ENCODE data around the gene DGKD. TPM values are rescaled to one million over a fixed set of nuclear protein-coding genes. Genes with fewer than 3 reads are reported as not detected.

The DGKD gene
- total RNA-seq, 1 experiment from 2014 or later, result 28.2 TPM

DNA sequence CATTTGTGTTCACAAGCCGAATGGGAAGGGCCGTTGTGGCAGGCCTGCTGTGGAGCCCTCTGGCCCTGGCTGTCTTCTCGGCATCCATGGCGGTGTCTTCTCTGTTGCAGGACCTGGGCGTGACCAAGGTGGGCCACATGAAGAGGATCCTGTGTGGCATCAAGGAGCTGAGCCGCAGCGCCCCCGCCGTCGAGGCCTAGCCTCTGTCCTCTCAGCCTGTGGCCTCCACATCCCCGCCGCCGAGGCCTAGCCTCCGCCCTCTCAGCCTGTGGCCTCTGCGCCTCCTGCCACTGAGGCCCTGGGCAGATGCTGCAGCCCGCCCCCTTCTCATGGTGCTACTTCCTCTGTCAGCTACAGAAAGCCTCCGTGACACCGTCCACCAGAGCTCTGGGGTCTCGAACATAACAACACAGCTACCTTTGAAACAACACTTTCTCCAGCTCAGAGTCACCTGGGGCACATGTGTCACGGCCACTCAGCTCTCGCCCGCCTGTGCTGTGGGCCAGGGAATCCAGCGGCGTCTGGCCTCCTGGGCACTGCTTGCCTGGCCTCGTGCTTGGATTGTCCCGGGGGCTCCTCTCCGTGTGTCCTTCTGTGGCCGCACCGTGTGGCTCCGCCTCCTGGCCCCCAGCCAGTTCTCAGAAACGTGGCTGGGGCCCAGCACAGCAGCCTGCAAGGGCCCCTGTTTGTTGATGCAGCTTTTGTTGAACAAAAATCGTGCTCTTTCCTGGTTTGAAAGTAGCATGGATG is 115.1 kb downstream of the DGKD start:
- DNase-seq, result no peak
- Histone ChIP-seq H3K27me3 (no peaks in the 10 kb centered on the region), H3K4me3 (no peak overlapping the region), H3K27ac (no peak overlapping the region), H3K36me3 (peaks cover 34% of the 10 kb centered on the region), H3K4me1 (no peaks in the 10 kb centered on the region), H3K9me3 (replicated peaks) (no peaks in the 10 kb centered on the region)

DNA sequence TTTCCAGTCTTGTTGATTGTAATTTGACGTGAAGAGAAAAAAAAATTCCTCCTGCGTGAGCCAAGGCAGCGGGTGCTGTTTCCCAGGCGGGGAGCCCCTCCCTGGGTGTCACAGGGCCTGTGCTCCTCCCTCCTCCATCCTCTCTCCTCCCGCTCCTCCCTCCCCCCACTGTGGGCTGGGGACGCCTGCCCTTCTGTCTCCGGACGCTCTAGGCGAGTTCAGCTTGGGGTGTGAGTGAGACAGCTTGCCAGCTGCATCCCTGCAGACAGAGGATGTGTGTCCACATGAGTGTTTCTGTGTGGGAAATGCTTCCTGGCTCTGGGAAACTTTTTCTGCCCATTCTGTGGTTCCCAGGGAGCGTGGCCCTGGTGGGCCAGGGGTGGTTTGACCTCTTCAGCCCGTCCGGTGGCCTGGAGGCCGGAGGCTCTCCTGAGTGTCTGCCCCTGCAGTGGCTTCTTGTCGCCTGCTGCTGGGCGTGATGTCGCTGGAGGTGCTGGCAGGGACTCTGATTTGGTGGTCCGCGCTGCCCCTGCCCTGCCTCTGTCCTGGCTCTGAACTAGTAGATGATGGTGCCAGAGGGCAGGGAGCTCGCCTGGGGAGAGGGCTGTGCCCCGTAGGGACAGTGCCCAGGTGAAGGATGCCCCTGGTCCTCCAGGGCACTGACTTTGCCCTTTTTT is 115.9 kb downstream of the DGKD start:
- H3K27ac ChIP-seq, result no peak overlapping the region
- H3K9me3 ChIP-seq (replicated peaks), result no peaks in the 10 kb centered on the region
- no peaks in the 10 kb centered on the region for H3K4me1 ChIP-seq
- no peak overlapping the region for H3K4me3 ChIP-seq
- no peak for DNase-seq
- H3K27me3 ChIP-seq, result no peaks in the 10 kb centered on the region
- H3K36me3 ChIP-seq, result peaks cover 34% of the 10 kb centered on the region

DNA sequence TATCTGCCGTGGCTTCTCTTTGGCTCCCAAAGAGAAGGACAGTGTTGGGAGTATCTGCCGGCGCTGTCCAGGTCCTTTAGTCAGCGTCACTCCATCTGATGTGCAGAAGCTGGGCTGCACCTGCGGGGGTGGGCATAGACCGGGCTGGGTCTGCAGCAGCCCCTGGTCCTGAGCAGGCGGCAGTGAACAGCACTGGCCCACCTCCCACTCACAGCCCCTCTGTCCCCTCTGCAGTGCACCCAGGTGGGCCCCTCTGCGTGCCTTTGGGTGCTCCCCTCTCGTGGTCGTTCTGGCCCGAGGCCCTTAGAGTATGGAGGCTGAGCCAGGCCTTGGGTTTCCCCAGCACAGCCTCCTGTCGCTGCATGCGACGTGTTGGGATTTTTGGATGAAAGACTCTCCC is 116.5 kb downstream of the DGKD start:
- no peaks in the 10 kb centered on the region for H3K4me1 ChIP-seq
- no peak for DNase-seq
- H3K27me3 ChIP-seq, result no peaks in the 10 kb centered on the region
- H3K4me3 ChIP-seq, result no peak overlapping the region
- H3K9me3 ChIP-seq (replicated peaks), result no peaks in the 10 kb centered on the region
- no peak overlapping the region for H3K27ac ChIP-seq
- H3K36me3 ChIP-seq, result peaks cover 30% of the 10 kb centered on the region

DNA sequence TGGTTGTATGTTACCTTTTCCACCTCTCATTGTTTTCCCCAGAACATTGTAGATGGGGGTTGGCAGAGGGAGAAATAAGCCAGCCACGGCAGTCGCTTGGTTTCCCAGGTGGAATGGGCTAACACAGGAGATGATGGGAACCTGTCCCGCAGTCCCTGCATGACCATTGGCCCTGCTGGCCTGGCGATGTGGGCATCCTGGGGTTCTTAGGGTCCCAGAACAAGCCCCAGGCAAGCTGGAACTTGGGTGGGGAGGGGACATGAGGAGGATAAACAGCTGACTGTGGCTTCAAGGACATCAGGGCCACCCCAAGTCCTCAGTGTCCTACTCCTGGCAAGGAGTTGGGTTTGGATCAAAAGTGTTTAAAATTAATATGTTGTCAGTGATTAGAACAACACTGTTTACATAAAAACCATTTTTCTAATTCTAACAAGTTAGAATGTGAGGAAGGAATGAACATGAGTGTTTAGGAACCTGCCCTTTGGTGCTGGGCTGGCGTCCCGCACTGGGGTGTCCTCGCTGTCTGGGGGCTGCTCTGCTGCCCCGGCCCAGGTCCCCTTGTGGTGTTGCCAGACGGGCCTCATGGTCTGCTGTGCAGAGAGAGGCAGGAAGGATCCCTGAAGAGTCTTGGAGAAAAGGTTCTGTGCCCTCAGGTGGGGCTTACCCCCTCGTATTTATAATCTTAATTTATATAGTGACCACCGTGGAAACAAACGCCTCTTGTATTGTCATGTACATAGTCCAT is 117.2 kb downstream of the DGKD start:
- no peak overlapping the region for H3K27ac ChIP-seq
- H3K27me3 ChIP-seq, result no peaks in the 10 kb centered on the region
- no peaks in the 10 kb centered on the region for H3K4me1 ChIP-seq
- H3K4me3 ChIP-seq, result no peak overlapping the region
- H3K36me3 ChIP-seq, result peaks cover 28% of the 10 kb centered on the region
- no peak for DNase-seq
- no peaks in the 10 kb centered on the region for H3K9me3 ChIP-seq (replicated peaks)

DNA sequence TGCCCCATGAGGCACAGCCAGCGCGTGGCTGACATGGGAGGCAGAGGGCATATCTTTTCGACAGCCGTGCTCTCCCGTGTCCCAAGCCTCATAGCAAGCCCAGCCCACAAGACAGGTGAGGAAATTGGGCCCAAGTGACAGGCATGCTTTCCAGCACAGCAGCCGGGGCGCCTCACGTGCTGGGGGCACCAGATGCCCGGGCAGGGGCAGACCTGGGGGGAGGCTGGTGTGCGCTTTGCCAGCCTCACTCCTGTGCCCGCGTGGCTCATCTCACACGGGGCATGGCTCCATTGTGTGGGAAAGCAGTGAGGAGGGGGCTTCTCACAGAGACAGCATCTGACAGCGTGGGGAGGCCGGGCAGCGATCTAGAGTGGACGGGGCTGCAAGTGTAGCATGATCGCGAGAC is 119.1 kb downstream of the DGKD start:
- no peak for DNase-seq
- Histone ChIP-seq H3K36me3 (peaks cover 19% of the 10 kb centered on the region), H3K9me3 (replicated peaks) (no peaks in the 10 kb centered on the region), H3K4me3 (no peak overlapping the region), H3K27me3 (no peaks in the 10 kb centered on the region), H3K4me1 (no peaks in the 10 kb centered on the region), H3K27ac (no peak overlapping the region)

DNA sequence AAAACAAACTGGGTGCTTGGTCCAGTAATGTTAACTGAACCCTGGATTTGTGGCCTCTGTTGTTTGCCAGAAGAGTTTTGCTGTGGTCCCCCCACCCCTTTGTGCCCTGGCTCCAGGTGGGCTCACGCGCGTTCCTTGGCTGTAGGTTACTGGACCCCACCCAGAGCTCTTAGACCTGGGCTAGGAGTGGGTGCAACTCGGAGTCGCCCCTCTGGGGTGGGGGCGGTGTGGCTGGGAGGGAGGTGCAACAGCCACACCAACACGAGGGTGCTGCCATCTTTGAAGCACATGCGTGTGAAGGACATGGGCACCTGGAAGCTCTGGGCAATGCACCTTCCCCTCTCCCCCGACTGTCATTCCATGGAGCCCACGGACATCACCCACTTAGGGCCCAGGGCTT is 119.6 kb downstream of the DGKD start:
- Histone ChIP-seq H3K9me3 (replicated peaks) (no peaks in the 10 kb centered on the region), H3K36me3 (peaks cover 16% of the 10 kb centered on the region), H3K4me1 (no peaks in the 10 kb centered on the region), H3K27me3 (no peaks in the 10 kb centered on the region), H3K4me3 (no peak overlapping the region), H3K27ac (no peak overlapping the region)
- DNase-seq, result no peak

DNA sequence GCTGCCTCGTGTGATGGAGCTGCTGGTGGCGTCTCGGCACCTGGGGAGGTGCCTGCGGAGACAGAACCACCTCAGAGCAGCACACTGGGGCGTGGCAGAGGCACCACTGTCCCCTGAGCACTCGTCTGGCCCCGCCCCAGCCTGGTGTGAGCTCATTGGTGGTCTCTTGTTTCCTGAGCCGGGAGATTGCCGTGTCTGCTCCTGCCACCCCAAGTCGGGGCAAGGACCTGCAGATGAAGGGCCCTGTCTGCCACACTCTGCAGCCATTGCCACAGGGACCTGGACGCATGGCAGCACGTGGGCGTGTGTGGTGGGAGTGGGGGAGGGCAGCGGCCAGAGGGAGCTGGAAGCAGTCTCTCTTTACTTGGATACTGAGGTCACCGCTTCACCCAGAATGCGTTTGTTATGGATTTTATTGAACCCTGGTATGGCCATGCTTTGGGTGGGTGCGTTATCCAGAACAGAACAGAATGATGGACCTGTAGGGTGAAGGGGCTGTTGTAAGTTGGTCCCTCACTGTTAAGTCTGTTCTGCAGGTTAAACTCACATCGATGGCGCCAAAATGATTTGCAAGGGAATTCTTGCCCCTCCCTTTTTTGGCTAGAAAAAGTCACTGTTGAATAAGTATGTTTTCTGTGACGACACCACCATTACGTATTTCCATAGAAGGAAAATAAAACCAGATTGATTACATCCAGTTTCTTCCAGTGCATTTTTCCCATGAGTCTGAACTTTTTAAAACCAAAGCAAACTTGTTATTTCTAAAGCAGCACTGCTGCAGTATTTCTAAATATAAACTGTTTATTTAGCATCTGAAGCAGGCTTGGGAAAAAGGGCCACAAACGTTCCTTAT is 120.2 kb downstream of the DGKD start:
- DNase-seq, result no peak
- H3K36me3 ChIP-seq, result peaks cover 10% of the 10 kb centered on the region
- H3K4me3 ChIP-seq, result no peak overlapping the region
- no peaks in the 10 kb centered on the region for H3K27me3 ChIP-seq
- no peaks in the 10 kb centered on the region for H3K9me3 ChIP-seq (replicated peaks)
- no peaks in the 10 kb centered on the region for H3K4me1 ChIP-seq
- no peak overlapping the region for H3K27ac ChIP-seq

DNA sequence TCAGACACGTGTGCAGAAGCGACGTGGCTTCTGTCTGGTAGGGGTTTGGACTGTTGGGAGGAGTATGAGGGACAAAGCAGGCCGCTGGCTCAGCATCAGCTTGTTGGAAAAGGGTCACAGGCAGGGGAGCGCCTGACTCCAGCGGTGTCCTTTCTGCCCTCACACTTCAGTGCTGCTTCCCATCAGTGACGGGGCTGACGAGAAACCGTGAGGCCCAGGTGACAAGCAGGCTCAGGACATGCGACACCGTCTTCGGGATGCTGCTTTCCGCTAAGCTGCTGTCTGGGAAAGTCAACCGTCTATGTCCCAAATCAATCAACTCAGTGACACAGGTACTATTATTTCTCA is 121.7 kb downstream of the DGKD start:
- Histone ChIP-seq H3K36me3 (peaks cover 10% of the 10 kb centered on the region), H3K9me3 (replicated peaks) (no peaks in the 10 kb centered on the region), H3K4me1 (no peaks in the 10 kb centered on the region), H3K27me3 (no peaks in the 10 kb centered on the region), H3K4me3 (no peak overlapping the region), H3K27ac (no peak overlapping the region)
- no peak for DNase-seq

DNA sequence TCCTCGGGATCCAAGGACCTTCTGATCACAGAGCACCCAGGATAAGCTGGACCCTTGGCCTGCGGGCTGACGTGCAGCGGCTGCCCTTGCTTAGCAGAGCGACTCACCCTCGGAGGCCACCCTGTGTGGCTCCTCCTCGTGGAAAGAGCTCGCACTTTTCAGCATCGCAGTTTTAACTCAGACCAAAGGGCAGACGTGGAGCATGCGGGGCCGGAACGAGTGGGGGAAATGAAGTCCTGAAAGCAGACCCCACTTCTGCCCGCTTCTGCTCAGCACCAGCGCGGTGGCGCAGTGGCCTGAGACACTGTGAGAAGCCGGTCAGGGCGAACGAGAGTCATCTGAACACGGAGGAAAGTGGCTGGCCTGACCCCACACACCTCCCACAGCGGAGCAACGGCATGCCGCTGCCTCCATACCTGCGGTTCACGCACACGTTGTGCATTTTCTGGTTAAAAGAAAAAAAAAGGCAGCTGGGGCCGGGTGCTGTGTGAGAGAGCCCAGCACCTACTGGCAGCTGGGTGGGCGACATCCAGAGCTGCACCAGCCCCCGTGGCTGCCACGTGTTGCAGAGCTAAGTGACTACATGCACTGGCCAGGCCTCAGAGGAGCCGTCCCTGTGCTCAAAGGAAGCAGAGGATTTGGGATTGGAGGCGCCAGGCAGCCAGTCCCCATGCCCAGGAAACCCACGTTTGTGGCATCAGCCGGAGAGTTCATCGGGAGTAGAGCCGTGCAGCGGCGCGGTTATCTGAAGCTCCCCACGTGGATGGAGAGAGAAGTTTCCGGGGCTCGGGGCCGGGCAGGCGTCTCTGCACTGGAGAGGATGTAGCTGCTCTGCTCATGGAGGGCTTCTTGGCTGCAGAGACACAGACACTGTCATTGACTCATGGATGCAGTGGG is 122.6 kb downstream of the DGKD start:
- peaks cover 17% of the 10 kb centered on the region for H3K36me3 ChIP-seq
- no peaks in the 10 kb centered on the region for H3K9me3 ChIP-seq (replicated peaks)
- no peak overlapping the region for H3K27ac ChIP-seq
- no peak overlapping the region for H3K4me3 ChIP-seq
- no peaks in the 10 kb centered on the region for H3K27me3 ChIP-seq
- DNase-seq, result no peak
- H3K4me1 ChIP-seq, result no peaks in the 10 kb centered on the region

DNA sequence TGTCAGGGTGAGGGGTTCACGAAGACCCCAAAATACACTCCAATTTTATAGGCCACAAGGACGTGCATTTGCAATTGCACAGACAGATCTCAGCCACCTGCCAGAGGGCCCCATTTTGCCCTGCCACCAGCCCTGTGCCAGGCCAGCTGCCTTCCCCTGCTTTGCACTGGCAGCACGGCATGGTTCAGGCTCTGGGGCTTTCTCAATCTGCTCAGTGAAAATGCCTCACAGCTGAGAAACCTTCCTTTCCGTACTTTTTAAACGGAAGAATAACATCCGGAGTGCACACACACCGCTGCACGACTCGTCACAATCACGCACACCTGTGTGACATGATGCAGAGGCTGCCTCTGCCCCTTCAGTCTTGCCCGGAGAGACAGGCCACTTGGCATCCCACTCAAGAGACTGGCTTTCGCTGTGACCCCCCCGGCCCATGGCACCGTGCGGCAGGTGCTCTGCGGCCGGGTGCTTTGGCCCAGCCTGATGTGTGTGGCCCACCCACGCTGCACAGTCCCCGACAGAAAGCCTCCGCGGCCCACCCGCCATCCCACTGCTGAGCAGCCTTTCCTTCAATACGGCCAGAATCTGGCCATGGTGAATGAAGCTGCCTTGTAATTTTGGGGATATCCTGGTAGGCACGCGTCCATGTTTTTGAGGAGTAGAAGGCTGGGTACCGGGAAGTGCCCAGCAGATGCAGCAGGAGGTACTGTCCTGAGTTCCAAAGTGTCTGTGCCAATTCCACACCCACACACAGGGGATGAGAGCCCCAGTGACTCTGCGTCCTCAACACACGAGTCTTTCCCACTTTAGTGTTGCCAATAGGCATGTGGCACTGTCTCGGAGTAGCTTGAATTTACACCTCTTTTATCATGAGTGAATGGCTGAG is 123.5 kb downstream of the DGKD start:
- no peaks in the 10 kb centered on the region; the same call in 1 of the 2 replicates for H3K9me3 ChIP-seq (replicated peaks)
- H3K36me3 ChIP-seq, result peaks cover 22% of the 10 kb centered on the region
- no peaks in the 10 kb centered on the region for H3K27me3 ChIP-seq
- no peaks in the 10 kb centered on the region for H3K4me1 ChIP-seq
- no peak overlapping the region for H3K27ac ChIP-seq
- no peak overlapping the region for H3K4me3 ChIP-seq
- no peak for DNase-seq

DNA sequence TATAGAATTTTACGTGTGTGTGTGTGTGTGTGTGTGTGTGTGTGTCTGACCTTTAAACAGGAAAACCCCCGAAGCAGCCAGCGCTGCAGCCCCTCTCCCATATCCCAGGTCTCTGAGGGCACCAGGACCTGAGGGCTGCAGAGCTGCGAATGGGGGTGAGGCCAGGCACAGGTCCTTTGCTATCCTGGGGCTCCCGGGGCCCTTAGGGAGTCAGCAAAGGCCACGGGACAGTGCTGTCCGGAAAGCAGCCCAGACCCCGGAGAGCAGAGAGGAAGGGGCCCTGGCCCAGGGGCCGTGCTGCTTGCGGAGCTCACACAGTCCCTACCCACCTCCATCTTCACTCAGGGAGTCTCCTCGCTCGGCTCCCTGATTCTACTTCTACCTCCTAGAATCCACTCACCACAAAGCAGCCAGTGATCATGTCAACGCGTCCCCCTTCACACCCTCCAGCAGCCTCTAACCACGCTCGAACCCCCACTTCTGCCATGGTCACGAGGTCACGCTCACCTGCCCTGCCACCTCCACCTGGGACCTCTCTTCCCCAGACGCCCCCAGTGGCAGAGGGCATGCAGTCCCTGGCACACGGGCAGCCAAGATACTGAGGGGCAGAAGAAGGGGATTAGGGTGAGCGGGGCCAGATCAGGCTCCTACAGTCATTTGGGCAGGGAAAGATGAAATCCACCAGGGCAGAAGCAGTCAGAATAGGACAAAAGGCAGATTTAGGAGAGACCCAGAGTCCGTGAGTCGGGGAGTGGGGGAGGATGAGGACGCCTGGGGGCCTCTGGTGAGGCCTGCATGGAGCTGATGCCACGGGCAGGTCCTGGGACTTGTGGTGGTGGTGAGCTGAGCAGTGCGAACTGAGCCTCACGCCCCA is 125.6 kb downstream of the DGKD start:
- DNase-seq, result no peak
- no peak overlapping the region for H3K27ac ChIP-seq
- peaks cover 40% of the 10 kb centered on the region for H3K36me3 ChIP-seq
- no peaks in the 10 kb centered on the region; the same call in 1 of the 2 replicates for H3K9me3 ChIP-seq (replicated peaks)
- no peak overlapping the region for H3K4me3 ChIP-seq
- H3K4me1 ChIP-seq, result no peaks in the 10 kb centered on the region
- H3K27me3 ChIP-seq, result no peaks in the 10 kb centered on the region

DNA sequence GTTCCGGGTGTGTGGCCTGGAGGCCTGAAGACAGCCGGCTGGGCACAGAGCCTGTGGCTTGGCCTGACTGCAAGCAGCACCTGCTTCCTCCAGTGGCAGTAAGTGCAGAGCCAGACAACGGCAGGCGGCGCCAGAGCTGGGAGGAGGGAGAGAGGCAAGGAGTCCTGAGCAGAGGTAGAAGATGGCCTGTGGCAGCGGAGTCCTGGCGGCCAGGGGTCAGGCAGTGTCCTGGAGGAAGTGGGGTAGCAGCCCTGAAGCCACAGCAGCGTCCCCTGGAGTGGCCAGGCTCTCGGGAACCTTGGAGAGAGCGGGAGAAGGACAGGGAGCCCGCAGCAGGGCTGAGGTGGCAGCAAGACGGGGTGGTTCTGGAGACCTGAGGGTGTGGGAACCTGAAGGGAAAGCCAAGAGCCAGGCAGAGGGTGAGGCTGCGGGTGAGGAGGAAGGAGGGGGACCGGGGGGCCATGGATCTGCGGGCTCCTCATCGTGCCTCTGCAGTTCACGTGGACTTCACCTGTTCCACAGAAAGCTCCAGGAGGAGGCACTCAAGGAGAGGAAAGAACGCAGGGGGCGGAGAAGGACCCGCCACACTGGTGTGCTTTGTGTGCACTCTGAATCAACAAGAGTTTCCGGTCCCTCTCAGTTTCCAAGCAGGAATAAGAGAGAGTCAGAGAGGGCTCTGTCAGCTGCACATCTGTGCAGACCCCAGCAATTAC is 126.4 kb downstream of the DGKD start:
- H3K27ac ChIP-seq, result no peak overlapping the region
- peak; percentile 43 to 47 for DNase-seq

More for the DNA sequence above, 126.4 kb downstream of the DGKD start:
- Histone ChIP-seq H3K4me1 (peaks cover under 1% of the 10 kb centered on the region; the same call in 1 of the 2 replicates), H3K9me3 (replicated peaks) (no peaks in the 10 kb centered on the region; the same call in 1 of the 2 replicates), H3K27me3 (no peaks in the 10 kb centered on the region), H3K36me3 (peaks cover 48% of the 10 kb centered on the region), H3K4me3 (no peak overlapping the region)
